Activated T-cell treated with anti-CD3 and anti-CD28 coated beads, Interleukin-2, amount 50 U/mL, for 1 hour (primary cell): Measurements from ENCODE around the gene LSM12.
A peak's percentile ranks its signal among the peaks of the same experiment; 100 is the strongest.
"Not testable (repeated sequence)": the region's sequence is repeated elsewhere in the genome, so short reads cannot be mapped to it uniquely, and the experiment has no call there.

Experiments used
- DNase-seq: peaks from one replicate; pipeline ENCODE4 v3.0.0-alpha.2; 2020

The LSM12 gene

GRCh38 chr17:44066204-44066930 lies at the start of gene LSM12:
Gene LSM12 (minus strand): TSS chr17:44066671. CDS start chr17:44066587, 84 bp downstream.
- peak; percentile 97 for DNase-seq

- DNase-seq = no peak
Measured at GRCh38 chr17:44115585-44116415, 49.3 kb upstream of the LSM12 start.

GRCh38 chr17:44113868-44114840 lies 47.7 kb upstream of the LSM12 start:
- DNase-seq = no peak

GRCh38 chr17:44113382-44113781 lies 46.9 kb upstream of the LSM12 start:
- no peak for DNase-seq

- no peak for DNase-seq
Measured at GRCh38 chr17:44112284-44113280, 46.1 kb upstream of the LSM12 start.

- DNase-seq = no peak
Measured at GRCh38 chr17:44111777-44112176, 45.3 kb upstream of the LSM12 start.

GRCh38 chr17:44110823-44111633 lies 44.6 kb upstream of the LSM12 start:
- DNase-seq = peak; percentile 63

- no peak for DNase-seq
Measured at GRCh38 chr17:44110011-44110686, 43.7 kb upstream of the LSM12 start.

GRCh38 chr17:44109312-44109630 lies 42.8 kb upstream of the LSM12 start:
- DNase-seq = no peak

GRCh38 chr17:44108440-44109311 lies 42.2 kb upstream of the LSM12 start:
- DNase-seq = no peak

- no peak for DNase-seq
Measured at GRCh38 chr17:44106801-44107200, 40.3 kb upstream of the LSM12 start.

GRCh38 chr17:44105941-44106340 lies 39.5 kb upstream of the LSM12 start:
- no peak for DNase-seq

- no peak for DNase-seq
Measured at GRCh38 chr17:44105483-44105882, 39.0 kb upstream of the LSM12 start.

- DNase-seq = no peak
Measured at GRCh38 chr17:44102849-44103622, 36.6 kb upstream of the LSM12 start.

- DNase-seq = not testable (repeated sequence)
Measured at GRCh38 chr17:44101858-44102257, 35.4 kb upstream of the LSM12 start.

GRCh38 chr17:44097110-44097958 lies 30.9 kb upstream of the LSM12 start:
- DNase-seq = no peak
